ENCODE data around the gene GCLM. TPM values are rescaled to one million over a fixed set of nuclear protein-coding genes. Genes with fewer than 3 reads are reported as not detected.

The GCLM gene
- polyA plus RNA-seq, 2 of the 4 experiments (the other 2 are of a cell fraction): 100 to 163 TPM

DNA sequence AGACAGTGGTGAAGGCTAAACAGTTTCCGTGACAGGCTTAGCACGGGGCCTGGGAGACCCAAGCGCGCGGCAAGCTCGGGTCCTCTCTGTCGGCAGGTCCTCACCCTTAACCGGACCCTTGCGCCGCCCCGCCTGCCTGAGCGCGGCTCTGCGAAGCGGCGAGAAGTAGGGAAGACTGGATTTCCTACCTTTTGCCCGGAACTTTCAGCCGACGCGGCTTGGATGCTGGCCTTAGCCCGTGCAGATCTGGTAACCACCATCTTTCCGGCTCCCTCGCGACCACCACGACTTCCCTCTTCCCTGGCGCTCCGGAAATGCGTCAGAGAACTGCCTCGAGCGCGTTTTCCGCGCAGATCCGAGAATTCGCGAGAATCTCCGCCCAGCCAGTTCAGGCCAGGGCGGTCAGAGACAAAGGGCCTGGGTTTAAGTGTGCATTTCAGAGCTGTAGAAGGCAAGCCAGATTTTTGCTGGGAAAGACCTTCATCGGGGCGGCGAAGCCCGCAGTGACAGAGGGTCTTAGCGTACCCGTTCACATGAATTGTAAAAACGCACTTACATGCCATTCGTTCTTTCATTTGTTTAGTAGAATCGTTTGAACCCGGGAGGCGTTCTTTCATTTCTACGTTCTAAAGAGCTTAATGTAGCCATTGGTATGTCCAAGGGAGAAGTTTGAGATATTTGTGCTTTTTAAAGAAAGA, 30.2 kb downstream of the GCLM start, which contains the start of gene DNTTIP2:
Gene DNTTIP2, minus strand, starts transcription at position 318 of the 698 bp plus-strand sequence. Its CDS starts 58 bp downstream, at position 260.
- Histone ChIP-seq H3K9me3 (no peaks in the 10 kb centered on the region), H3K4me2 (peak within 1 kb of the TSS; percentile 92), H3K27ac (peak within 1 kb of the TSS; percentile 93 to 96), H3K4me3 (peak within 1 kb of the TSS; percentile 93), H3K4me1 (peaks cover 36% of the 10 kb centered on the region)
- ATAC-seq (peak; percentile 77 to 85), DNase-seq (ENCODE audit: low read depth in 1 of 2, low spot score in 1 of 2) (peak; percentile 82 to 85), FAIRE-seq (no peak)
- POLR2A ChIA-PET: interaction anchor here (0.7 to 1.1 kb wide), 4 partner anchors 12 to 917 kb away, joined by 3 to 5 read pairs (median 3); no protein-coding TSS in a partner anchor
- 0 out of 3 replicates have a peak, but pooled peaks have one; percentile 9 for TF ChIP-seq SMC3 (IDR thresholded peaks at IDR 0.05)
- TF ChIP-seq, protein P1, sequence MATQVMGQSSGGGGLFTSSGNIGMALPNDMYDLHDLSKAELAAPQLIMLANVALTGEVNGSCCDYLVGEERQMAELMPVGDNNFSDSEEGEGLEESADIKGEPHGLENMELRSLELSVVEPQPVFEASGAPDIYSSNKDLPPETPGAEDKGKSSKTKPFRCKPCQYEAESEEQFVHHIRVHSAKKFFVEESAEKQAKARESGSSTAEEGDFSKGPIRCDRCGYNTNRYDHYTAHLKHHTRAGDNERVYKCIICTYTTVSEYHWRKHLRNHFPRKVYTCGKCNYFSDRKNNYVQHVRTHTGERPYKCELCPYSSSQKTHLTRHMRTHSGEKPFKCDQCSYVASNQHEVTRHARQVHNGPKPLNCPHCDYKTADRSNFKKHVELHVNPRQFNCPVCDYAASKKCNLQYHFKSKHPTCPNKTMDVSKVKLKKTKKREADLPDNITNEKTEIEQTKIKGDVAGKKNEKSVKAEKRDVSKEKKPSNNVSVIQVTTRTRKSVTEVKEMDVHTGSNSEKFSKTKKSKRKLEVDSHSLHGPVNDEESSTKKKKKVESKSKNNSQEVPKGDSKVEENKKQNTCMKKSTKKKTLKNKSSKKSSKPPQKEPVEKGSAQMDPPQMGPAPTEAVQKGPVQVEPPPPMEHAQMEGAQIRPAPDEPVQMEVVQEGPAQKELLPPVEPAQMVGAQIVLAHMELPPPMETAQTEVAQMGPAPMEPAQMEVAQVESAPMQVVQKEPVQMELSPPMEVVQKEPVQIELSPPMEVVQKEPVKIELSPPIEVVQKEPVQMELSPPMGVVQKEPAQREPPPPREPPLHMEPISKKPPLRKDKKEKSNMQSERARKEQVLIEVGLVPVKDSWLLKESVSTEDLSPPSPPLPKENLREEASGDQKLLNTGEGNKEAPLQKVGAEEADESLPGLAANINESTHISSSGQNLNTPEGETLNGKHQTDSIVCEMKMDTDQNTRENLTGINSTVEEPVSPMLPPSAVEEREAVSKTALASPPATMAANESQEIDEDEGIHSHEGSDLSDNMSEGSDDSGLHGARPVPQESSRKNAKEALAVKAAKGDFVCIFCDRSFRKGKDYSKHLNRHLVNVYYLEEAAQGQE (IDR thresholded peaks at IDR 0.05): peak; percentile 87
- TF ChIP-seq KDM5A (IDR thresholded peaks at IDR 0.05): peak; percentile 97
- TF ChIP-seq POLR2AphosphoS2 (conservative IDR thresholded peaks at IDR 0.05; ENCODE audit: low read length): peak; percentile 79
- TF ChIP-seq NPAS2 (CRISPR knock-in tag; IDR thresholded peaks at IDR 0.05; ENCODE audit: borderline replicate concordance): no peak
- TF ChIP-seq HDAC2 (IDR thresholded peaks at IDR 0.05): peak; percentile 80
- TF ChIP-seq CHD2 (IDR thresholded peaks at IDR 0.05; ENCODE audit: low read length, partially characterized antibody): peak; percentile 88
- TF ChIP-seq PHF8 (IDR thresholded peaks at IDR 0.05; ENCODE audit: borderline replicate concordance, low read depth): peak; percentile 89
- peak; percentile 82; the same call in 1 of the 2 replicates for TF ChIP-seq FOSB (CRISPR knock-in tag; IDR thresholded peaks at IDR 0.05)
- peak; percentile 77 for TF ChIP-seq POLR2A (IDR thresholded peaks at IDR 0.05; ENCODE audit: low read length)
- TF ChIP-seq, protein P2, sequence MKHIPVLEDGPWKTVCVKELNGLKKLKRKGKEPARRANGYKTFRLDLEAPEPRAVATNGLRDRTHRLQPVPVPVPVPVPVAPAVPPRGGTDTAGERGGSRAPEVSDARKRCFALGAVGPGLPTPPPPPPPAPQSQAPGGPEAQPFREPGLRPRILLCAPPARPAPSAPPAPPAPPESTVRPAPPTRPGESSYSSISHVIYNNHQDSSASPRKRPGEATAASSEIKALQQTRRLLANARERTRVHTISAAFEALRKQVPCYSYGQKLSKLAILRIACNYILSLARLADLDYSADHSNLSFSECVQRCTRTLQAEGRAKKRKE (CRISPR knock-in tag; IDR thresholded peaks at IDR 0.05; ENCODE audit: low read depth): no peak
- no peak for TF ChIP-seq CHD4 (IDR thresholded peaks at IDR 0.05; ENCODE audit: borderline replicate concordance)
- peak; percentile 67; the same call in 1 of the 2 replicates for TF ChIP-seq HOXA7 (CRISPR knock-in tag; IDR thresholded peaks at IDR 0.05)
- peak; percentile 58; the same call in 1 of the 2 replicates for TF ChIP-seq GATA3 (IDR thresholded peaks at IDR 0.05; ENCODE audit: borderline replicate concordance)
- TF ChIP-seq, protein P3, sequence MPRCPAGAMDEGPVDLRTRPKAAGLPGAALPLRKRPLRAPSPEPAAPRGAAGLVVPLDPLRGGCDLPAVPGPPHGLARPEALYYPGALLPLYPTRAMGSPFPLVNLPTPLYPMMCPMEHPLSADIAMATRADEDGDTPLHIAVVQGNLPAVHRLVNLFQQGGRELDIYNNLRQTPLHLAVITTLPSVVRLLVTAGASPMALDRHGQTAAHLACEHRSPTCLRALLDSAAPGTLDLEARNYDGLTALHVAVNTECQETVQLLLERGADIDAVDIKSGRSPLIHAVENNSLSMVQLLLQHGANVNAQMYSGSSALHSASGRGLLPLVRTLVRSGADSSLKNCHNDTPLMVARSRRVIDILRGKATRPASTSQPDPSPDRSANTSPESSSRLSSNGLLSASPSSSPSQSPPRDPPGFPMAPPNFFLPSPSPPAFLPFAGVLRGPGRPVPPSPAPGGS (IDR thresholded peaks at IDR 0.05): 0 out of 3 replicates have a peak, but pooled peaks have one; percentile 54
- TF ChIP-seq, protein P4, sequence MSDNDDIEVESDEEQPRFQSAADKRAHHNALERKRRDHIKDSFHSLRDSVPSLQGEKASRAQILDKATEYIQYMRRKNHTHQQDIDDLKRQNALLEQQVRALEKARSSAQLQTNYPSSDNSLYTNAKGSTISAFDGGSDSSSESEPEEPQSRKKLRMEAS (IDR thresholded peaks at IDR 0.05): peak; percentile 75
- peak; percentile 56 to 83; a peak in 4 of 5 replicates for TF ChIP-seq JUN (IDR thresholded peaks at IDR 0.05)
- TF ChIP-seq CBX8 (IDR thresholded peaks at IDR 0.05): peak; percentile 28; the same call in 1 of the 2 replicates
- TF ChIP-seq CBX2 (IDR thresholded peaks at IDR 0.05; ENCODE audit: borderline replicate concordance, low read depth): no peak
- WGBS (ENCODE audit: missing lambda C conversion rate): under 1% methylated on average over 38 of the region's 50 CpGs
- CTCF ChIA-PET: no interaction called here

DNA sequence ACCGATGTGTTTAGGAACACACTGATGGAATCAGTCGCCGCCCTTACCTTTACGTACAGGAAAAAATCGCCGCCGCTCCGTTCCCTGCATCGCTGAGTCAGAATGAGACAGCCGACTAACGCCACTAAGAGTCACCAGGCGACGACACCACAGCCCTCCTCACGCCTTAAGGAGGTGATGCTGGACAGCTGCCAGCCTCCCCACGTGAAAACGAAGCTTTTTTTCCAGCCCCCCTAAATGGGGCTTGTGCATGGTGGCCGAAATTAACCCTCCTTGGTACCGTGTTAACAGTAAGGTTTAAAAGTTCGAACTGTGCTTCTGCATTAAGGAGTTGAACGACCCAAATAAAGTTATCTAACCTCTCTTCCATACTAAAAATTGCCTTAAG, 30.7 kb downstream of the GCLM start:
- FAIRE-seq (no peak), DNase-seq (ENCODE audit: low read depth in 1 of 2, low spot score in 1 of 2) (peak; percentile 18 to 50), ATAC-seq (peak; percentile 30 to 49)
- peaks cover 37% of the 10 kb centered on the region for H3K4me1 ChIP-seq
- peak overlapping the region; percentile 93 to 96 for H3K27ac ChIP-seq
- peak overlapping the region; percentile 92 for H3K4me2 ChIP-seq
- peak; percentile 31; the same call in 1 of the 2 replicates for TF ChIP-seq NFE2L2 (conservative IDR thresholded peaks at IDR 0.05; ENCODE audit: low read length)
- TF ChIP-seq PHF8 (IDR thresholded peaks at IDR 0.05; ENCODE audit: borderline replicate concordance, low read depth): no peak
- no peak for TF ChIP-seq FOSL2 (IDR thresholded peaks at IDR 0.05)
- 0 out of 2 replicates have a peak, but pooled peaks have one; percentile 3 for TF ChIP-seq FOSL2 (CRISPR knock-in tag; IDR thresholded peaks at IDR 0.05)
- TF ChIP-seq TP53 (CRISPR knock-in tag; IDR thresholded peaks at IDR 0.05): no peak
- peak overlapping the region; percentile 93 for H3K4me3 ChIP-seq
- no peaks in the 10 kb centered on the region for H3K9me3 ChIP-seq
- POLR2A ChIA-PET: no interaction called here
- CTCF ChIA-PET: no interaction called here
- WGBS (ENCODE audit: missing lambda C conversion rate): under 1% methylated on average over 20 of the region's 20 CpGs

All from A549 (cell line).